Osteocyte (in vitro differentiated cells): ENCODE data around the gene NPAS4. TPM values are rescaled to one million over a fixed set of nuclear protein-coding genes. Genes with fewer than 3 reads are reported as not detected.

Experiments
- total RNA-seq: library from RNA; stranded (reverse); gene quantifications from 2 replicates; pipeline ENCODE4 v1.2.1, GENCODE V29; 2021

The NPAS4 gene
- total RNA-seq, 1 donor from 2014 or later = 0.11 TPM

Other genes with a start within 250 kb of the NPAS4 start
- 35.5 and 43.8 TPM in 2 replicates for gene KLC2, start 163.3 kb upstream of the NPAS4 start, total RNA-seq
- 149 and 150 TPM in 2 replicates for gene RAB1B, start 152.4 kb upstream of the NPAS4 start, total RNA-seq
- 3.8 and 5.0 TPM in 2 replicates for gene CNIH2, start 142.9 kb upstream of the NPAS4 start, total RNA-seq
- gene YIF1A, start 131.9 kb upstream of the NPAS4 start, total RNA-seq = 140 and 146 TPM in 2 replicates
- 0.46 and 0.55 TPM in 2 replicates for gene TMEM151A, start 129.1 kb upstream of the NPAS4 start, total RNA-seq
- 68.7 and 70.9 TPM in 2 replicates for gene CD248, start 104.0 kb upstream of the NPAS4 start, total RNA-seq
- gene RIN1, start 84.6 kb upstream of the NPAS4 start, total RNA-seq = 21.0 and 23.6 TPM in 2 replicates
- gene BRMS1, start 75.9 kb upstream of the NPAS4 start, total RNA-seq = 32.3 and 33.4 TPM in 2 replicates
- 31.0 and 32.7 TPM in 2 replicates for gene B4GAT1, start 73.4 kb upstream of the NPAS4 start, total RNA-seq
- gene SLC29A2, start 49.3 kb upstream of the NPAS4 start, total RNA-seq = 2.0 and 3.6 TPM in 2 replicates
- 42.1 and 45.4 TPM in 2 replicates for gene MRPL11, start 17.8 kb downstream of the NPAS4 start, total RNA-seq
- gene PELI3, start 45.9 kb downstream of the NPAS4 start, total RNA-seq = 11.9 and 13.6 TPM in 2 replicates
- 32.9 and 41.0 TPM in 2 replicates for gene DPP3, start 59.4 kb downstream of the NPAS4 start, total RNA-seq
- gene BBS1, start 89.6 kb downstream of the NPAS4 start, total RNA-seq = 44.1 and 51.1 TPM in 2 replicates
- 15.7 and 16.6 TPM in 2 replicates for gene ZDHHC24, start 125.0 kb downstream of the NPAS4 start, total RNA-seq
- gene ACTN3, start 125.9 kb downstream of the NPAS4 start, total RNA-seq = 0.11 TPM in 1 of 2 replicates, not detected in the other
- not detected in 2 replicates for gene CTSF, start 147.6 kb downstream of the NPAS4 start, total RNA-seq
- 0.19 and 0.39 TPM in 2 replicates for gene CCDC87, start 172.0 kb downstream of the NPAS4 start, total RNA-seq
- 42.1 and 46.8 TPM in 2 replicates for gene CCS, start 172.2 kb downstream of the NPAS4 start, total RNA-seq
- 59.2 and 62.6 TPM in 2 replicates for gene RBM14, start 195.6 kb downstream of the NPAS4 start, total RNA-seq
- 158 and 167 TPM in 2 replicates for gene RBM4, start 217.7 kb downstream of the NPAS4 start, total RNA-seq